ENCODE measurements around the gene TMEM183A. TPM values are rescaled to one million over a fixed set of nuclear protein-coding genes. Genes with fewer than 3 reads are reported as not detected.

The TMEM183A gene
- total and polyA plus RNA-seq, 2 of the 4 experiments (the other 2 are of a cell fraction), result 56.8 to 63.1 TPM

DNA sequence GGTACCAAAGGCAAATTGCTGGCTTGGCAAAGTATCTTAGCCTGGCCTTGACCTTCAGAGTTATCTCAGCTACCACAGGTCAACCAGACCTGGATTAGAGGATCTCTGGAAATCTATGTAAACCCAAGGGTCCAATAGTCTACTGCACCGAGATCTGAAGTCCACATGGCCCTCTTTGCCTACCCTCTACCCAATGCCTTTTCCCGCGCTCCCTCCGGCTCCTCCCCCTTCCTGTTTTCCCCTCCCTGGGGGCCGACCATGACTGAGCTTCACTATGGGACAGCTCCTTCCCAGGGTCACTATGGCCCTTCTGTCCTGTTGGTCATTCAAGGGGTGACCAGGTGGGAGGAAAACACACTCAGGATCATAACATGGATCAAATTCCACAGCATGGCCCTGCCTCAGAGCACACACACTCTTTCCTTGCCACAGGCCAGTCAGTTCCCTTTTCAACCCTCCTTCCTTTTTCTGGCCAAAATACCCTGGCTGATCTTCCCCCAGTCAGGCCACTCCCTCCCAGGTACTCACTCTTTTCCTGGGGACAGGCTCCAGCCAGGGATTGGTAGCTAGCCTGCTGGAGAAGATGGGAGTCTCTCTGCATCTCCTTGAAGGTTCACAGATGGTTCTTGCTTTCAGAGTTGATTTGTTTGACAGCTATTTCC, 19.1 kb upstream of the TMEM183A start:
- WGBS, 2 experiments (ENCODE audit: extremely low coverage in 2 of 2, insufficient read length in 1 of 2), result 20% methylated on average over 1 of the region's 5 CpGs; no CpG with 5 or more reads in 1 of the 2 experiments
- in situ Hi-C loops (cut with MboI; ENCODE audit: low sequenced_read_pairs), result no loop called here
- DNase-seq, result no peak

More for the DNA sequence above, 19.1 kb upstream of the TMEM183A start:
- H2AK9ac ChIP-seq (replicated peaks; ENCODE audit: low read depth, low read length, poor library complexity), result no peak overlapping the region
- H3K4me2 ChIP-seq (ENCODE audit: low read depth, low read length), result no peak overlapping the region
- H3K14ac ChIP-seq (replicated peaks; ENCODE audit: low read depth, low read length), result no peak overlapping the region
- no peak overlapping the region for H2BK15ac ChIP-seq (ENCODE audit: low read depth, low read length)
- dilution Hi-C loops (cut with HindIII; ENCODE audit: low sequenced_read_pairs, unreplicated experiment), result no loop called here
- 0 out of 2 replicates have a peak, but pooled peaks cover 3% of the 10 kb centered on the region for H3K9me3 ChIP-seq (ENCODE audit: control insufficient read depth, insufficient read depth, low read length)
- no peak overlapping the region for H2AFZ ChIP-seq (replicated peaks; ENCODE audit: low read length, poor library complexity)
- no peak for ATAC-seq (ENCODE audit: low read depth)
- POLR2A ChIA-PET (ENCODE audit: unreplicated experiment), result no interaction called here
- no peak overlapping the region for H3K4me3 ChIP-seq (ENCODE audit: insufficient read depth, low read depth, low read length)
- H2AK5ac ChIP-seq (ENCODE audit: low read depth, low read length), result no peak overlapping the region
- no peaks in the 10 kb centered on the region for H3K79me1 ChIP-seq (ENCODE audit: low read depth in 1 of 2, low read length in 2 of 2)
- no peak overlapping the region for H2BK20ac ChIP-seq (ENCODE audit: low read depth, low read length)
- intact Hi-C loops (cut with micrococcal nuclease), result no loop called here
- H3K9ac ChIP-seq (ENCODE audit: low read depth, low read length), result no peak overlapping the region
- H4K20me1 ChIP-seq (ENCODE audit: insufficient read depth, low read length), result no peaks in the 10 kb centered on the region
- H3K23ac ChIP-seq (ENCODE audit: low read depth, low read length), result no peak overlapping the region
- H3K4me1 ChIP-seq (ENCODE audit: control insufficient read depth, insufficient read depth, low read length), result no peaks in the 10 kb centered on the region
- H4K5ac ChIP-seq (ENCODE audit: low read depth, low read length), result no peak overlapping the region
- no peak overlapping the region for H3K4ac ChIP-seq (ENCODE audit: low read depth, low read length)
- H3K9me1 ChIP-seq (ENCODE audit: insufficient read depth, low read length), result 0 out of 2 replicates have a peak, but pooled peaks cover 5% of the 10 kb centered on the region
- H2BK120ac ChIP-seq (ENCODE audit: low read depth, low read length), result no peak overlapping the region
- no peak overlapping the region for H4K91ac ChIP-seq (ENCODE audit: insufficient read depth, low read depth, low read length)
- no peak overlapping the region for H3K18ac ChIP-seq (ENCODE audit: low read depth, low read length)
- H3K27ac ChIP-seq (ENCODE audit: insufficient read depth, low read length), result no peak overlapping the region
- H4K8ac ChIP-seq (ENCODE audit: low read depth in 2 of 2, low read length in 2 of 2), result no peak overlapping the region
- CTCF ChIA-PET, result no interaction called here
- no peak overlapping the region for H2BK5ac ChIP-seq (ENCODE audit: low read depth, low read length, poor library complexity, severe bottlenecking)
- no peak overlapping the region for H3K56ac ChIP-seq (ENCODE audit: extremely low read depth, insufficient read depth, low read length)
- H3K36me3 ChIP-seq (ENCODE audit: control insufficient read depth, insufficient read depth, low read length), result no peaks in the 10 kb centered on the region
- H3K27me3 ChIP-seq (ENCODE audit: control insufficient read depth, insufficient read depth, low read length), result peaks cover 50% of the 10 kb centered on the region
- TF ChIP-seq, protein P1, sequence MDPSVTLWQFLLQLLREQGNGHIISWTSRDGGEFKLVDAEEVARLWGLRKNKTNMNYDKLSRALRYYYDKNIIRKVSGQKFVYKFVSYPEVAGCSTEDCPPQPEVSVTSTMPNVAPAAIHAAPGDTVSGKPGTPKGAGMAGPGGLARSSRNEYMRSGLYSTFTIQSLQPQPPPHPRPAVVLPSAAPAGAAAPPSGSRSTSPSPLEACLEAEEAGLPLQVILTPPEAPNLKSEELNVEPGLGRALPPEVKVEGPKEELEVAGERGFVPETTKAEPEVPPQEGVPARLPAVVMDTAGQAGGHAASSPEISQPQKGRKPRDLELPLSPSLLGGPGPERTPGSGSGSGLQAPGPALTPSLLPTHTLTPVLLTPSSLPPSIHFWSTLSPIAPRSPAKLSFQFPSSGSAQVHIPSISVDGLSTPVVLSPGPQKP (IDR thresholded peaks at IDR 0.05; ENCODE audit: borderline replicate concordance, low read depth, low read length), result no peak
- TF ChIP-seq BHLHE40 (IDR thresholded peaks at IDR 0.05; ENCODE audit: low read depth, low read length) (no peak), RAD21 (IDR thresholded peaks at IDR 0.05; ENCODE audit: low read length) (no peak), RCOR1 (IDR thresholded peaks at IDR 0.05; ENCODE audit: insufficient replicate concordance, low read length) (no peak), MXI1 (IDR thresholded peaks at IDR 0.05; ENCODE audit: borderline replicate concordance, low read depth, low read length) (no peak), MAFK (IDR thresholded peaks at IDR 0.05; ENCODE audit: low read depth, low read length) (no peak), RFX5 (IDR thresholded peaks at IDR 0.05; ENCODE audit: low read depth, low read length) (no peak), SMC3 (IDR thresholded peaks at IDR 0.05; ENCODE audit: low read depth, low read length) (no peak), CHD1 (IDR thresholded peaks at IDR 0.05; ENCODE audit: low read depth, low read length) (no peak), MAZ (IDR thresholded peaks at IDR 0.05; ENCODE audit: borderline replicate concordance, low read depth, low read length) (no peak), NFE2L2 (IDR thresholded peaks at IDR 0.05; ENCODE audit: low read depth, low read length) (no peak), FOS (IDR thresholded peaks at IDR 0.05; ENCODE audit: low read depth, low read length) (no peak), POLR2A (IDR thresholded peaks at IDR 0.05; ENCODE audit: low read depth, low read length) (no peak)
- TF ChIP-seq, protein P2, sequence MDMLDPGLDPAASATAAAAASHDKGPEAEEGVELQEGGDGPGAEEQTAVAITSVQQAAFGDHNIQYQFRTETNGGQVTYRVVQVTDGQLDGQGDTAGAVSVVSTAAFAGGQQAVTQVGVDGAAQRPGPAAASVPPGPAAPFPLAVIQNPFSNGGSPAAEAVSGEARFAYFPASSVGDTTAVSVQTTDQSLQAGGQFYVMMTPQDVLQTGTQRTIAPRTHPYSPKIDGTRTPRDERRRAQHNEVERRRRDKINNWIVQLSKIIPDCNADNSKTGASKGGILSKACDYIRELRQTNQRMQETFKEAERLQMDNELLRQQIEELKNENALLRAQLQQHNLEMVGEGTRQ (IDR thresholded peaks at IDR 0.05; ENCODE audit: low read depth, low read length), result no peak
- BruUV-seq (replicated peaks), result no TSS peak
